Left renal pelvis (tissue), 4 donors: Measurements from ENCODE around the gene ZDHHC16. TPM values are rescaled to one million over a fixed set of nuclear protein-coding genes. Genes with fewer than 3 reads are reported as not detected.
"Not testable (repeated sequence)": the region's sequence is repeated elsewhere in the genome, so short reads cannot be mapped to it uniquely, and the experiment has no call there.

ENCODE experiments used
- DNase-seq, 4 donors: peaks; one replicate each; pipeline ENCODE4 v3.0.0-alpha.2; 2013; ENCODE audit warnings: low read depth in 4 of 4, low spot score in 3 of 4
- polyA plus RNA-seq, 4 donors: library from polyadenylated mRNA; unstranded; fragments of 120-200 nt; gene quantifications; one replicate each; pipeline ENCODE4 v1.2.1, GENCODE V29; 2013; ENCODE audit not compliant: insufficient read length in 4 of 4

ZDHHC16 gene
- polyA plus RNA-seq: 10 to 100 TPM; 33.8 to 41.0 (median 38.8) TPM

- DNase-seq: peak; percentile 83 to 92 (median 87)
These were observed at the start of gene ZDHHC16, which contains the start of gene EXOSC1 for GRCh38 chr10:97445722-97446639. TSS of gene ZDHHC16 (plus strand) at chr10:97446175. CDS start at chr10:97451676, 5,501 bp downstream. TSS of gene EXOSC1 (minus strand) at chr10:97446006. CDS start at chr10:97445985, 21 bp downstream.

- DNase-seq: no peak
These were observed 46.0 kb upstream of the ZDHHC16 start for GRCh38 chr10:97399843-97400545.

DNA sequence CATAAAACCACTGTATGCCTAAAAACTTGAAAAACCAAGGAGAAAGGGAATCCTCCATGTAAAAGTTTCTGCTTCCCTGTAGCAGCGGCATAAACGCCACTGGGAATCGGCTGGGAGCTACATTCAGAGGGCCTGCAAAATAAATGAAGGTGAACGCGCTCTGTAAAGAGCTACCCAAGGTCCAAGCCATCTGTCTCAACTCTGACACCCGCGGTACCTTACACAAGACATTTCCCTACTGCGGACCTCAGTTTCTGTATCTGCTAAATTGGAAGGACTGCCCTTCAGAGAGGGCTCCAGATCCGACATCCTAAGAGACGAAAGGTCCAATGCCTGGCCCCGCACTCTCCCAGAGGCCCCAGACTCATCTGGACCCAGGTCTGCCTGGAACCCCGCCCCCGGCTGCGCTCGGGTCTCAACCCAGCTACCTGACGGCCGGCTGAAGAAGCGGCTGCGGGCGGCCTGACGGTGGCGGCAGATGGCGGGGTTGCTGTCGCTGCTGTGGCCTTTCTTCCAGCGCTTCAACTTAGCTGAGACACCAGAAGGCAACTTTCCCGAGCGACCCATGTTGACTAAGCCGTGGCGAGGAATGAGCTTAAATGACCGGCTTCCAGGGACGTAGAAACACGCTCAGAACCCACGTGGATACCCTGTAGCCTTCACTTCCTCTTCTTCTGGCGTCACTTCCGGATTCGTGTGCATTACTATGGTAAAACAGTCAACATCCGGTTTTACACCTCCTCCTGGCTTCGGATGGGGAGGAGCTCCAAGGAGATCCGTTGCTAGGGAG lies 45.1 kb upstream of the ZDHHC16 start, which contains the start of gene RRP12:
RRP12 (minus strand) TSS at position 676 of the 790 bp plus-strand sequence; CDS start at position 567, 109 bp downstream.
- peak; percentile 93 to 97 (median 96) for DNase-seq

DNA sequence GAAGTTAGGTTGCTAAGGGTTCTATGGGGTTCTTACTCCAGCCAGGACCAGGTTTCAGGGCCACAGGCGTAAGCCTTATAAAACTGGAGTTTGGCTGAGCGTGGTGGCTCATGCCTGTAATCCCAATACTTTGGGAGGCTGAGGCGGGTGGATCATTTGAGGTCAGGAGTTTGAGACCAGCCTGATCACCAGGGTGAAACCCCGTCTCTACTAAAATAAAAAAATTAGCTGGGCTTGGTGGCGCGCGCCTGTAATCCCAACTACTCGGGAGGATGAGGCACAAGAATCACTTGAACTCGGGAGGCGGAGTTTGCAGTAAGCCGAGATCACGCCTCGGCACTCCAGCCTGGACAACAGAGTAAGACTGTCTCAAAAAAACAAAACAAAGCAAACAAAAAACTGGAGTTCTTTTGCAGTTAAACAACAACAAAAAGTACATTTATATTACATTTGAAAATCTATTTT lies 44.5 kb upstream of the ZDHHC16 start:
- DNase-seq: no peak

DNA sequence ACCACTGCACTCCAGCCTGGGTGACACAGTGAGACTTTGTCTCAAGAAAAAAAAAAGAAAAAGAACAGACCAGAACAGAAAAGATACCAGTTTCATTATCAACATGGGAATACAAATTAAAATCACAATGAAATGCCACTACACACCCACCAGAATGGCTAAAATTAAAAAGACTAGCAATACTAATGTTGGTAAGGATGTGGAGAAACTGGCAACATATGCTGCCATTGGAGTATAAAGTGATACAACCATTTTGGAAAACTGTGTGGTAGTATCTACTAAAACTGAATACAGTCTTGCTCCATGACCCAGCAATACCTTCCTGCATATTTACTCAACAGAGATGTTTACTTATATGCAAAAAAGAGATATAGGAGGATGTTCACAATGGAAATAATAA lies 41.9 kb upstream of the ZDHHC16 start:
- DNase-seq: no peak

- no peak for DNase-seq
These were observed 39.9 kb upstream of the ZDHHC16 start for GRCh38 chr10:97406064-97406463.

GRCh38 chr10:97406483-97406882 lies 39.5 kb upstream of the ZDHHC16 start:
- not testable (repeated sequence) for DNase-seq

GRCh38 chr10:97407211-97407951 lies 38.6 kb upstream of the ZDHHC16 start:
- no peak for DNase-seq

GRCh38 chr10:97407952-97408248 lies 38.1 kb upstream of the ZDHHC16 start:
- no peak for DNase-seq

- DNase-seq: no peak
These were observed 37.4 kb upstream of the ZDHHC16 start for GRCh38 chr10:97408496-97408992.

DNA sequence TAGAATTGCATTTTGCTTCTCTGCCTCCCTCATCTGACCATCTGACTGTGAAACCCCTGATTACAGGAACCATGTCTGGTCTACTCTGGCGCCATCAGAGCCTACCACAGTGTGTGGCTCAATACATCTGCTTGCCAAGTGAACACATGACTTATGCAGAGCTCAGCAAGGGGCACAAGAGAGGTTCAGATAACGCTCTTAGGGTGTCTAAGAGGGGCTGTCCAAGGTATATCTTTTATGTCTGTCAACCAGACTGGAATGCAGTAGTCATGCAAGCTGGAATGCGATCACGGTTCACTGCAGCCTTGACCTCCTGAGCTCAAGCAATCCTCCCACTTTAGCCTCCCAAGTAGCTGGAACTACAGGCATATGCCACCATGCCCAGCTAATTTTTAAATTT lies 34.6 kb upstream of the ZDHHC16 start:
- DNase-seq: no peak

- no peak for DNase-seq
These were observed 33.1 kb upstream of the ZDHHC16 start for GRCh38 chr10:97412891-97413304.

DNA sequence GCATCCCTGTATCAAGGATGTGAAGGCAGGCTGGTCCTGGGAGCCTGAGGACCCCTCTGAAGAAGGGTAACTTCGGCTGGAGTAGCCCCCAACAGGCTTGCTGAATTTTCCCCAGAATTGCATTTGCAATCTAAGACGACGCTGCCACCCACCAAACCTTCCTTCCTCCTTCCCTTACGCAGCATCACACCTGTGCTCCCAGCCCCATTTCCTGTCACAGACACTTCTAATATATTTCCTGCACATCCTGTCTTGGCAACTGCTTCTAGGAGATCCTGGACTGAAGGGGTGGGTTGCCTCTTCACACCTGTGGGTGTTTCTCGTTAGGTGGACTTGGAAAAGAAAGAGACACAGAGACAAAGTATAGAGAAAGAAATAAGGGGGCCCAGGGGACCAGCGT lies 29.4 kb upstream of the ZDHHC16 start:
- DNase-seq: no peak

GRCh38 chr10:97423757-97424098 lies 22.2 kb upstream of the ZDHHC16 start:
- DNase-seq: not testable (repeated sequence)

- DNase-seq: peak; percentile 90 to 94 (median 90)
These were observed 19.8 kb upstream of the ZDHHC16 start, which contains the start of gene PGAM1 for GRCh38 chr10:97425964-97426775. TSS of gene PGAM1 (plus strand) at chr10:97426191. CDS start at chr10:97426308, 117 bp downstream.

GRCh38 chr10:97426776-97427570 lies 19.0 kb upstream of the ZDHHC16 start:
- DNase-seq: no peak

DNA sequence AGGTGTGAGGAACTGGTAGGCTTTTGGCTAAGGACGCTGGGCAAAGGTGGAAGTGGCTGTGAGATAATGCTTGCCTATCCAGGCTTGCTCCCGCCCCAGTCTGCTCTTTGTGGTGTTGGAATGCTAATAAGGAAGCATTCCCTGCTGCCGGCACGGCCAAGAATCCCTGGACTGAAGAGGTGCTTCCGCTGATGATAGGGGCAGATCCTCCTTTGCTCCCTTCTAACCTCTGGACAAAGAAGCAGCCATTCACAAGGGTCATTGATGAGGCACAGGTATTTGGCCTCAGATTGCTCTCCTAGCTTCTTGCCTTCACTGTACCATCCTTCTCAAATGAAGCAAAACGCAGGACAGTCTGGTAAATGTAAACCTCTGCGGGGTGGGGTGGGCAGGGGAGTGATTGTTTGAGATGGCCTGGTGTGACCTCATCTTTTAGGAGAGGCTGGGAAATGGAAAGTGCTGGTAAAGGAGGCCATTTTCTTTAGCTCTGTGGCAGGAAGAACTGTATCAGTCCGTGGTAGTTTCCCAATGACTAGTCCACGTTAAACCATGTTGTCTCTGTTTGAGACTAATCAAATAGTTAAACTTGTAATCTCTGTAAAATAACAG lies 18.3 kb upstream of the ZDHHC16 start:
- DNase-seq: no peak

DNA sequence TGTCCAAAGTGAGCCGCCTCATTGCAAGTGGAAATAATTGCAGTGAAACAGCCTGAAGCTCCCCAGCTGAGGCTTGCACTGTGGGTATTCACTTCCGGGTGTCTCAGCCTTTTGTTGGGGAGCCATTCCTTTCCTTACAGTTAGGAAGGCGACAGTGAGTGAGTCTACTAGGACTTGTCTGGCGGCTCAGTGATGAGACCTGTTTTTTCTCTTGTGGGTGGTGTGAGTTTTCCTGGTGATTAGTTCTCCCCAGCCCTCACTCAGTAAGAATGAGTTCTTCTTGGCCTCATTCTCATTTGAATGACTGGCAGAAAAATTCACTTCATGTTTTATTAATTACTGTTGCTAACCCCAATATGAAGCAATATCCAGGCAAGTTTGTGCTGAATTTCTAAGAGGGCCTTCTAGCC lies 17.4 kb upstream of the ZDHHC16 start:
- no peak for DNase-seq
